ENCODE data around the gene HOXA2. TPM values are rescaled to one million over a fixed set of nuclear protein-coding genes. Genes with fewer than 3 reads are reported as not detected.
A peak's percentile ranks its signal among the peaks of the same experiment; 100 is the strongest.

Gene HOXA2
- total and polyA plus RNA-seq, 2 of the 8 experiments (the other 6 are each of a cell fraction or from before 2014, with no cell fraction given), result not detected

- TF ChIP-seq BCL11A (IDR thresholded peaks at IDR 0.05; ENCODE audit: low read depth in 2 of 2, low read length in 2 of 2) (no peak), BRCA1 (IDR thresholded peaks at IDR 0.05; ENCODE audit: low read depth, low read length) (no peak), CBX8 (IDR thresholded peaks at IDR 0.05; ENCODE audit: borderline replicate concordance, low read depth, low read length) (no peak), HDAC6 (IDR thresholded peaks at IDR 0.05; ENCODE audit: low read depth, low read length) (no peak), ATF3 (IDR thresholded peaks at IDR 0.05; ENCODE audit: insufficient read depth, low read depth, low read length) (no peak), KDM4A (IDR thresholded peaks at IDR 0.05; ENCODE audit: low read depth, low read length, severe bottlenecking) (peak; percentile 64), ZNF274 (IDR thresholded peaks at IDR 0.05; ENCODE audit: borderline replicate concordance, extremely low read depth, low read length) (no peak), CTBP2 (IDR thresholded peaks at IDR 0.05; ENCODE audit: borderline replicate concordance, insufficient read depth, insufficient read length, low read length) (no peak), E2F6 (IDR thresholded peaks at IDR 0.05) (peak; percentile 100), EP300 (IDR thresholded peaks at IDR 0.05; ENCODE audit: borderline replicate concordance in 1 of 2, low read depth in 2 of 2, low read length in 2 of 2) (no peak), TBP (IDR thresholded peaks at IDR 0.05; ENCODE audit: low read depth, low read length) (no peak; the same call in 1 of the 2 replicates), CREB1 (IDR thresholded peaks at IDR 0.05) (no peak), SP2 (IDR thresholded peaks at IDR 0.05; ENCODE audit: low read length) (no peak), ASH2L (IDR thresholded peaks at IDR 0.05; ENCODE audit: low read length) (peak; percentile 42), RBBP5 (IDR thresholded peaks at IDR 0.05; ENCODE audit: borderline replicate concordance, low read depth, low read length) (no peak), FOSL1 (IDR thresholded peaks at IDR 0.05; ENCODE audit: insufficient read depth, low read depth, low read length) (no peak), SIRT6 (IDR thresholded peaks at IDR 0.05; ENCODE audit: low read length) (no peak), SAP30 (IDR thresholded peaks at IDR 0.05; ENCODE audit: insufficient read depth, insufficient replicate concordance, low read length) (no peak), CHD1 (IDR thresholded peaks at IDR 0.05; ENCODE audit: low read depth, low read length) (no peak), EZH2 (IDR thresholded peaks at IDR 0.05; ENCODE audit: low read depth, low read length, severe bottlenecking) (peak; percentile 94), RNF2 (IDR thresholded peaks at IDR 0.05; ENCODE audit: borderline replicate concordance, low read depth, low read length, missing control alignments, poor library complexity, severe bottlenecking) (peak; percentile 87)
Observed at GRCh38 chr7:27088002-27088922, 14.2 kb downstream of the HOXA2 start (continued).
